DMS114 treated with DMSO at 0.1 percent for 48 hours (cell line): Measurements from ENCODE around the gene INHA.

ENCODE experiments used
- DNase-seq: peaks from one replicate; lab custom pipeline; 2025; ENCODE audit not compliant: unreplicated experiment; lab: John Stamatoyannopoulos, UW

INHA gene

GRCh38 chr2:219573166-219573565 lies 1.1 kb downstream of the INHA start:
- peak; percentile 57 for DNase-seq

DNA sequence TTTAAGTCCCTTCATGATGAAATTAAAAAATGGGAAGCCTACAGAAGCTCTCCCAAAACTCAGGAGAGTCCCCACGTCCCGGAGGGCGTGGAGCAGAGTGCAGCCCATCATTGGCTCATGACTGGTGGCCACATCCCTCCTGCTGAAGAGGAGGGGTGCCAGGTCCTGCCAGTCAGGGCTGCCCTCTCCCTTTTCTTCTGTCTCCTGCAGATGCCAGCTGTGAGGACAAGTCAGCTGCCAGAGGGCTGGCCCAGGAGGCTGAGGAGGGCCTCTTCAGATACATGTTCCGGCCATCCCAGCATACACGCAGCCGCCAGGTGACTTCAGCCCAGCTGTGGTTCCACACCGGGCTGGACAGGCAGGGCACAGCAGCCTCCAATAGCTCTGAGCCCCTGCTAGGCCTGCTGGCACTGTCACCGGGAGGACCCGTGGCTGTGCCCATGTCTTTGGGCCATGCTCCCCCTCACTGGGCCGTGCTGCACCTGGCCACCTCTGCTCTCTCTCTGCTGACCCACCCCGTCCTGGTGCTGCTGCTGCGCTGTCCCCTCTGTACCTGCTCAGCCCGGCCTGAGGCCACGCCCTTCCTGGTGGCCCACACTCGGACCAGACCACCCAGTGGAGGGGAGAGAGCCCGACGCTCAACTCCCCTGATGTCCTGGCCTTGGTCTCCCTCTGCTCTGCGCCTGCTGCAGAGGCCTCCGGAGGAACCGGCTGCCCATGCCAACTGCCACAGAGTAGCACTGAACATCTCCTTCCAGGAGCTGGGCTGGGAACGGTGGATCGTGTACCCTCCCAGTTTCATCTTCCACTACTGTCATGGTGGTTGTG lies 2.6 kb downstream of the INHA start:
- no peak for DNase-seq

DNA sequence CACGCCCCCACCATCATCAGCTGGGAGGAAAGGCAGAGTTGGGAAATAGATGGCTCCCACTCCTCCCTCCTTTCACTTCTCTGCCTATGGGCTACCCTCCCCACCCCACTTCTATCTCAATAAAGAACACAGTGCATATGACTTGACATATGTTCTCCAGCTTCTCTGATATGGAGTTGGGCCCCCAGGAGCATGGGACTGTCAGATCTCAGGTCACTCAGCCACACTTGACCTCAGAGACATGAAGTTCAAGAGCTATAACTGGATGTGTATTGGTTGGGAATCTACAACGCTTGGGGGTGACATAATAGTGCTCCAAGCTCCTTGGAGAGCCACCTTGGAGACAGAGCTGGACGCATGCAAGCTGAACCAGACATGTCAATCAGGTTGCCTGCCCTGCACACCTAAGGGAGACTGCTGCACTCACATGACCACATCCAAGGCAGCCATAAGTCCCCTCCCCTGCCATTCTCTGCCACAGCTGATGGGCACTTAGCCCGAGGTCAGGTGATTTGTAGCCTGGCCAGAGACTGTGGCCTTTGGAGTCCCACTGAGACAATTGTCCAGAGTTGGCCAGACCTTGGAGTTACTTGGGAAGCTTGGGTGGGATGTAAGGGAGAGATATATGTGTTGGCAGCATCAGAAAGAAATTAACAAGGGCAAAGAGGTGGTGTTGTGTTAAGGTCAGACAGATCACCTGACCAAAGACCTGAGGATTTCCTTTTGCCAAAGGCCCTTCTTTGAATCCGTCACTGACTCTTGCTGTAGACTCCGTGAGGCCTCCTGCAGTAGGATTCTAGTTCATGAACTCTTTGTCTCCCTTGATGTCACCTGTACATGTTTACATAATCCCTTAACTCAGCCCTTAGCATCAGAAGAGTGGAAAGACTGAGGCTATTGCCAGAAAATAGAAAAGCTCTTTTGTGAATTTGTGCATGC lies 3.7 kb downstream of the INHA start:
- no peak for DNase-seq

DNA sequence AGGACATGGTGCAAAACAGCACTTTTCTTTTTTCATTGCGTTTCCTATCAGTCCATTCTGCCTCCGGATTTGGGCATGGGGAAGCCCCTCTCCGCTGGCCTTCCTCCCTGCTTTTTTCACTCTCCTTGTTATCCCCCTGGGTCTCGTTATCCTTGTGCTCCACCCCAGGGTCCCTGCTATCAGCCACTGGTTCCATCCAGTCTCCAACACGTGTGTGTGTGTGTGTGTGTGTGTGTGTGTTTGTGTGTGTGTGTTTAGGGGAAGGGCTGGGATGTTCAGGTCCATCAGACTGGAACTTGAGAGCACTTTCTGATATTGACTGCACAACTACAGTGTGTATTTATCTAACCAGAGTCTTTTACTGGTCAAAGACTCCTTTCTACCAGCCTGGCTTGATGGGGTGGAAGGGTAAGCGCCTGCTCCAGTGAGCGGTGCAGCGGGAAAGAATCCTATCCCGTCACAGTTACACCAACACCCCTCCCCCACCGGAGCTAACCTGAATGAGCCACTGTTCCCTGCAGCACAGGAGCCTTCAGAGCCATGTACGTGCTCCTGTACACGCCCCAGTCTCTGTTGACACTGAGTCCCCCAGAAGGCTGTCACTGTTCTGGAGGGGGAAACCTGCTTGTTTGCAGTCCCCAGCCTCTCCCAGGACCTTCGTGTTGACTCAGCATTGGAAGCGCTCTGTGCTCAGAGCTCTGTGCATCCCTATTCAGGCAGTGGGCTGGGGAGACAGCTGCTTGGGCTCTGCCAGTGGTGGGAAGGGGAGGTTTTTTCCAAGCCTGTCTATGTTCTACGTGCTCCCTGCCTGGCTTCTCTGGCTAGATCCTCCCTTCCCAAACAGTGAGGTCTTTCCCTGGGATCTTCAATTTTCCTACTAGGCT lies 4.6 kb downstream of the INHA start:
- DNase-seq = no peak

- no peak for DNase-seq
These were observed 6.9 kb downstream of the INHA start for GRCh38 chr2:219578811-219579613.

GRCh38 chr2:219581346-219581745 lies 9.2 kb downstream of the INHA start:
- DNase-seq = no peak

- DNase-seq = no peak
These were observed 19.0 kb downstream of the INHA start for GRCh38 chr2:219591091-219591490.

DNA sequence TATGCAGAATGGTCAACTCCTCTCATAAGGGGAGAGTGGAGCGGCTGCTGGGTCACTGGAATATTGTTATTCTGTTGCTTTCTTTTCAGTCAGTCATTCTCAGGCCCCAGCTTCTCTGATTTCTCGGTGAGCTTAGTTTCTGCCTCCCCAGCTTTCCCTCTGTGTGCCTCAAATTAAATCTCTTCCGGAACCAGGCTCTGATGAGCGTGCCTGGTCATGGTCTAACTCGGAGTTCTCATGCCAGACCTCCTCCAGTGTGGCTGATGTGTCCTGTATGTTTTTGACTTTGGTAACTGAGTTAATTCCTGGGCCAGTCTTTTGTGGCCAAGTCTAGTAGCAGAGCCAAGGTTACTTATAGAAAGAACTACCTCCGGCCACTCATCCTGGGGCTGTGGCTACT lies 20.6 kb downstream of the INHA start:
- no peak for DNase-seq

- no peak for DNase-seq
These were observed 21.0 kb downstream of the INHA start for GRCh38 chr2:219593154-219593553.

GRCh38 chr2:219595256-219595655 lies 23.1 kb downstream of the INHA start:
- no peak for DNase-seq

DNA sequence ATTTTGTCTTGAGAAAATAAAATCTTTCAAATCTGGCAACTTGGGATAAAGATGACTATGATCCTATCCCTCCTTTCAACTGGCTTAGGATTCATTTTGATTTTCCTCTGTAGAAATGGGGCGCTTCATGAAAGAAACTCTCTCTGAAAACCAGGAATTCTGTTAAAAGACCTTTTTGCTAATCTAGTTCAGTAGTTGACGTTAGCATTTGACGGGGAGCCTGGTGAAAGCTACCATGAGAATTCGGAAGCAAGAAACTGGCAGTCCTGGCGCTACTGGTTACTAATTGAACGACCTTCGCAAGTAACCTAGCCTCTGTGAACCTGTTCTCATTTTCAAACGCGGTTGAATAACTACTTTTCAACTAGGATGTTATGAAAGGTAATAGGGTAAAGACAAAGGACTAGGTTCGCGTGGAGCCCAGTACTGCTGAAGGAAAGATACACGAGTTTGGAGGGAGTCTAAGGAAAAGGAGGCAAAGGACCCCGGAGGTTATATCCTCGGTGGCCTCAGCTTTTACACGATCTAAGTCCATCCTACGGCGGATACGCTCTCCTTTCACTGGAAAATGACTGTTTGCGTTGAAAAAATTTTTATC lies 24.9 kb downstream of the INHA start:
- no peak for DNase-seq

DNA sequence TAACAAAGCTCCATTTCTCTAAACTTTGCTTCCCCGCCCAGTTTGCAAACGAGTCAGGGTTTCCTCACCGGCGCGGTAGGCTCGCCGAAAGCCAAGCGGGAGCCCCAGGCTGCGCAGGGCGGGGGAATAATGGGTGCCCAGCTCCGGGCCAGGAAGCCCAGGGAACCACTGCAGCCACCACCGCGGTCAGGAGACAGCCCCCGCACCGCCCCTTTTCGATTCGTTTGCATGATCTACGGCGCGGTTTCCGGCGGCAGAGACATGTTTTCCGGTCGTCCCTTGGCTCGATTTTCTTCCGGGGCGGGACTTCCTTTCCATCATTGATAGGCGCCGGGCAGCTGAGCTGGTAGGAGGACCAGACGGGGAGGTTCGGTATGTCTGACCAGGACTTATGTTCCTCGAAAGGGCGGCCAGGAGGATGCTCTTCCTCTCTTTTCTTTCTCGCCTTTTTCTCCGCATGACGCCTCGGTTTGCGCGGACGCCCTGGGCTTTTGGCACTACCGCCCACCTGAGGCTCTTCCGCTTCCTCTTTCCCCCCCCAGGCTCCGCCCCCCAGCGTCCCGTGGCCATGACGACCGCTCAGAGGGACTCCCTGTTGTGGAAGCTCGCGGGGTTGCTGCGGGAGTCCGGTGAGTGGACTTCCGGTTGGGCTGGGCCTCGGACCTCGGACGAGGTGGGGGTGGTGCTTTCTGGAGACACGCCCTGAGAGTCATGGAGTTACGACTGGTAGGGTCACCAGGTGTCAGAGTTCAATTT lies 25.6 kb downstream of the INHA start, which contains the start of gene STK11IP:
Gene STK11IP (plus strand): TSS at position 306 of the 756 bp plus-strand sequence. CDS start 263 bp downstream, at position 569.
- peak; percentile 94 for DNase-seq

DNA sequence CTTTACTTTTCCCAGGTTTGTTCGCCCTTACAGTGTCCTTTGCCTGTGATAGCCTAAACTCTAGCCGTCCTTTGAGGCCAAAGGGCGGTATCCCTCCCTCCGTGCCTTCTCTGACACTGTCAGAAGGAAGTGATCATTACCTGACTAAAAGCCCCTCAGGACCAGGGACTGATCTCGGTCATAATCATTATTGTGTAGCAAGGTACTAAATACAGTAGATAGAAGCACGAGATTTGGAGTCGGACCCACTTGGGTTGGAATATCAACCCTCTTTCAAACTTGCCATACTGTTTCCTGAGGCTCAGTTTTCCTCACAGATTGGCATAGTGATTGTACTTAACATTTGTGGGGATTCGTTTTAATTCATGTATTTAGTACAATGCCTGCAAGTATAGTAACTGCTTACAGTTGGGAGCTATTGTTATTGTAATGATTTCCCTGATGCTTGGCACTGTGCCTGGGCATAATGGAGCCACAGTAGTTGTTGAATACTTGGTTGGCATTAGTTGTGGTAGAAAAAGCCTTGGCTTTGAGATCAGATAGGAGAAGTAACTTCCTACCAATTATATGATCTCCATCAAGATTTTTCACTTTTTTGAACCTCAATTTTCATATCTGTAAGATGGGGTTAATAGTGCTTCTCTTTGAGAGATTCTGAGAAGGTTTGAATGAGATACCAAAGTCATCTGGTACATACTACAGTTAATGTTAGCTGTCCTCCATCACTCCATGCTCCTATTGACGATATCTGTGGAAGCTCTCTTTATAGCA lies 26.4 kb downstream of the INHA start:
- no peak for DNase-seq

DNA sequence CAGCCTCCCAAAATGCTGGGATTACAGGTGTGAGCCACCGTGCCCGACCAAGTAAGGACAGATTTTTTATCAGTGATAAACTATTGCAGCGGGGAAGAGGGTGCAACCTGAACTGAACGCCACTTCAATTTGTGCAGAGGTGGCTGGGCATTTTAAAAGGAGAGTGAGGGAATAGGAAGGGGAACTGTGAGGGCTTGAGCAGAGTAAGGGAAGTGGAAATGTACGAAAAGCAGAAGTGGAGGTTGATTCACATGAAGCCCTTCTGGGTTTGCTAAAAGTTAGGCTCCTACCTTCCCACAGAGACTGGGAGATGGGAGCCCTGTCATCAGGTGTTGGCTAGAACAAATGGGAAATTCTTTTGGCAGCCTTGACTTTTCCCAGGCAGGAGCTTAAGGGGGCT lies 31.7 kb downstream of the INHA start:
- no peak for DNase-seq

DNA sequence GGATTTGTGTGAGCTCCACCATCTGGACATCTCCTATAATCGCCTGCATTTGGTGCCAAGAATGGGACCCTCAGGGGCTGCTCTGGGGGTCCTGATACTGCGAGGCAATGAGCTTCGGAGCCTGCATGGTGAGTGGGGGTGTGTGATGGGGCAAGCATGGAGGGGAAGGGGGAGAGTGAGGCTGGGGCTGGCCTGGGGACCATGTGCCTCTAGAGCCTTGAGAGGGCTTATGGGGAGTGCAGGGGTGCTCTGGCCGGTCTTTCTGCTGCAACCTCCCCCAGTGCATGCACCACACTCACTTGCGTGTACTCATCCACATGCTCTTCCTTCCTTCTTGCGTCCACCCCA lies 33.5 kb downstream of the INHA start:
- no peak for DNase-seq

DNA sequence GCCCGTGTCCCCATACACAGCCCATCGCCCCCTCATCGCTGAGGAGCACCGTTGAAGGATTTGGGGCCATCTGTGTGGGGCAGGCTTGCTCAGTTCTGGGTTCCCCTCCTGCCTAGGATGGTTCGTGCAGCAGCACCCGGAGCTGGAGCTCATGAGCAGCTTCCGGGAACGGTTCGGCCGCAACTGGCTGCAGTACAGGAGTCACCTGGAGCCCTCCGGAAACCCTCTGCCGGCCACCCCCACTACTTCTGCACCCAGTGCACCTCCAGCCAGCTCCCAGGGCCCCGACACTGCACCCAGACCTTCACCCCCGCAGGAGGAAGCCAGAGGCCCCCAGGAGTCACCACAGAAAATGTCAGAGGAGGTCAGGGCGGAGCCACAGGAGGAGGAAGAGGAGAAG lies 35.8 kb downstream of the INHA start:
- DNase-seq = no peak

- DNase-seq = no peak
These were observed 36.4 kb downstream of the INHA start for GRCh38 chr2:219608399-219608964.

DNA sequence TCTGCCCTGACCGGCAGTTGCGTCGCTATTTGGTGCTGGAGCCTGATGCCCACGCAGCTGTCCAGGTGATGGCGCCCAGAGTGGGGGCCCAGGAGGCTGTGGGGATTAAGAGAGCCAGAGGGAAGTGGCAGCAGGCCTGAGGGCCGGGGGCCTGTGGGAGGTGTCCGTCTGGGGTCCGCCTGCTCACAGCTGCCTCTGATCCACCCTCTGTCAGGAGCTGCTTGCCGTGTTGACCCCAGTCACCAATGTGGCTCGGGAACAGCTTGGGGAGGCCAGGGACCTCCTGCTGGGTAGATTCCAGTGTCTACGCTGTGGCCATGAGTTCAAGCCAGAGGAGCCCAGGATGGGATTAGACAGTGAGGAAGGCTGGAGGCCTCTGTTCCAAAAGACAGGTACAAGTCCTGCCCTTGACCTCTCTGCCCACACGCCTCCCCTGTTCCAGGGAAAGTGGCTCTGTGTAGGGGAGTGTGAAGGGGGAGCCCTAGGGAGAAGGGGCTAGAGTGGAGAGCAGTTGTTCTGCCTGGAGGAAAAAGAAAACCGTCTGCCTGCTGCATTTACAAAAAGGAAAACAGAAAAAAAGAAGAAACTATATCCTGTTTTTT lies 37.1 kb downstream of the INHA start:
- no peak for DNase-seq
